GM19328 (cell line): ENCODE data around the gene CD302.
"Not testable (repeated sequence)": the region's sequence is repeated elsewhere in the genome, so short reads cannot be mapped to it uniquely, and the experiment has no call there.

Source experiments
- ATAC-seq: cut with Tn5 transposase; IDR thresholded peaks from one replicate; pipeline ENCODE4 v1.9.1; 2021; ENCODE audit warnings: mild to moderate bottlenecking, moderate library complexity; ENCODE audit not compliant: unreplicated experiment

The CD302 gene, protein sequence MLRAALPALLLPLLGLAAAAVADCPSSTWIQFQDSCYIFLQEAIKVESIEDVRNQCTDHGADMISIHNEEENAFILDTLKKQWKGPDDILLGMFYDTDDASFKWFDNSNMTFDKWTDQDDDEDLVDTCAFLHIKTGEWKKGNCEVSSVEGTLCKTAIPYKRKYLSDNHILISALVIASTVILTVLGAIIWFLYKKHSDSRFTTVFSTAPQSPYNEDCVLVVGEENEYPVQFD

GRCh38 chr2:159797543-159798375, at the start of gene CD302:
CD302 (minus strand) TSS chr2:159798208; CDS start chr2:159798198, 10 bp downstream.
- no peak for ATAC-seq

DNA sequence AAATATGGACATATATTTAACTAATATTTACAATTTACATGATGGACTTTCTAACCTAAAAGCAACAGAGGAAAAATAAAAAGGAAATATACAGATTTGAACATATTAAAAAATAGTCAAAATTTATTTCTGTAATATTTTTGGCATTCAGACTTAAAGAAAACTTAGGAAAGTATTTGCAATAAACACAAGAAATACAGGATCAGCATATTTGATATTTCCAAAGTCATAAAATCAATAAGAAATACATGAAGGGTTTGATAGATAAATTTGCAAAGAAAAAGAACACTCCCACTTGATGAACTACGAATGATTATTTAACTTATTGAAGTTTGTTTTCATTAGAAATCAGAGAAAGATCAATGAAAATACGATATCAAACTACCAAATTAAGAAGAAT, 48.6 kb upstream of the CD302 start:
- ATAC-seq, result no peak

DNA sequence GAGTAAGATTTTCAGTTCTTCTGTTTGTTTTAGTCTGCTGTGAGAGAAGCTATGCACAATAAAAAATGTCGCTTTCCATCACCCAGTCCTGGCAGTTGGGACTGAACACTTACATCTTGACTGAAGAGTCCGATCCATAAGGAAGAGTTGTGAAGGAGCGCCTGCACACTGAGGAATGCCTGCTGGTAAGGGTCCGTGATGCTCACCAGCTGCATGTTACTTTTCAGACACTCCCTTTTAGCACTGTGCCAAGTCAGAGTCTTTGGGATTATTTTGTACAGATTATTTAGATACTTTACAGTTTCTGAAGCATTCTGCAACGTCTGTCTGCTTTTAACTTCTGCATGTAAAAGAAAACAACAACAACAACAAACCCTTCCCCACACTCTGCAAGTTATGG, 42.6 kb upstream of the CD302 start:
- ATAC-seq, result no peak

DNA sequence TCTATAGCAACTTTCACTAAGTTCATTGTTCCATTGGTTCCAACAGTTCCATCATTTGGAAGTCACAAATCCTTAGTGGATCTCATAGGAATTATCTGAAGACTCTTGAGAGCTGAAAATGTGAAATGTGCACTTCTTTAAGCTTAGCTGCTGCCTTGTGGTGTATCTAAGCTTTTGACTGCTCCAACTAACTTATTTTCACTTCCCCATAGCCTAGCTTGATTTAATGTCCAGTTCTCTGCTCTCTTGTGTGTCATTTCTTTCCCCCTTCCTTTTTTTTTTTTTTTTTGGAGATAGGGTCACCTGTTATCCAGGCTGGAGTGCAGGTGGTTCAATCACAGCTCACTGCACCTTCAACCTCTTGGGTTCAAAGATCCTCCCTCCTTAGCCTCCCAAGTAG, 34.9 kb upstream of the CD302 start:
- no peak for ATAC-seq

- no peak for ATAC-seq
Observed at GRCh38 chr2:159832026-159832425, 34.0 kb upstream of the CD302 start.

GRCh38 chr2:159829376-159829775, 31.4 kb upstream of the CD302 start:
- no peak for ATAC-seq

DNA sequence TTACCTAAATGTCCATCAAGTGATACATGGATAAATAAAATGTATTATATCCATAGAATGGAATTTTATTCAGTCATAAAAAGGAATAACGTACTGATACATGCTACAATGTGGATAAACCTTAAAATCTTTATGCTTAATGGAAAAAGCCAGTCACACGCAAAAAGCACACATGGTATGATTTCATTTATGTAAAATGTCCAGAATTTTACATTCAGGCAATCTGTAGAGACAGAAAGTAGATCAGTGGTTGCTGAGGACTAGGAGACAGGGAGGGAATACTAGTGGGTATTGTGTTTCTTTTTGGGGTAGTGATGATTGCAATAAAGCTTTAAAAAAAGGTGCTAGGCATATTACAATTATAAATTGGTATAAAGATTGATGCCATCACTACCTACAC, 30.7 kb upstream of the CD302 start:
- no peak for ATAC-seq

DNA sequence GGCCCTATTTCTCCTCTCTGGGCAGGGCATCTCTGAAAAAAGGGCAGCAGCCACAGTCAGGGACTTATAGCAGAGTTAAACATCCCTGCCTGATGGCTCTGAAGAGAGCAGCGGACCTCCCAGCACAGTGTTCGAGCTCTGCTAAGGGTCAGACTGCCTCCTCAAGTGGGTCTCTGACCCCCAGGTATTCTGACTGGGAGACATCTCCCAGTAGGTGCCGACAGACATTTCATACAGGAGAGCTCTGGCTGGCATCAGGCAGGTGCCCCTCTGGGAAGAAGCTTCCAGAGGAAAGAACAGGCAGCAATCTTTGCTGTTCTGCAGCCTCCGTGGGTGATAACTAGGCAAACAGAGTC, 24.4 kb upstream of the CD302 start:
- ATAC-seq, result not testable (repeated sequence)

GRCh38 chr2:159821775-159822477, 23.9 kb upstream of the CD302 start:
- ATAC-seq, result not testable (repeated sequence)

- no peak for ATAC-seq
Observed at GRCh38 chr2:159818940-159819339, 20.9 kb upstream of the CD302 start.

DNA sequence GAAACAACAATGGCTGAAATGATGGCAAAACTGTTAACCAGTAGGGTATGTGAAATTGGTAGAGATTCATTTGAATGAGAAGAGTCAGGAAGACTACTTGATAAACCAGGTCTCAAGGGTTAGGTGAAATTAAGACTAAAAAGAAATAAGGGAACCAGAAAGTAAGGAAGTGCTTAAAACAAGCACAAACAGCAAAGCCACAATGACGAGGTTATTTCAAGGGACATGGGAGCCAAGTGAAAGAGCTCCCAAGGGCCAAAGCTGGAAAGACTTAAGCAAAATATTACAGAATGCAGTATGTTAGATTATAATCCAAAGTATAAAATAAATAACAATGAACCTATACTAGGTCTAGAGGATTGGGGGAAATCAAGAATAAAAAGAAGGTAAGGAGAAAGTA, 19.3 kb upstream of the CD302 start:
- ATAC-seq, result no peak

GRCh38 chr2:159811232-159811631, 13.2 kb upstream of the CD302 start:
- ATAC-seq, result no peak

- no peak for ATAC-seq
Observed at GRCh38 chr2:159808032-159808425, 10.0 kb upstream of the CD302 start.

GRCh38 chr2:159807183-159808031, 9.4 kb upstream of the CD302 start:
- no peak for ATAC-seq

DNA sequence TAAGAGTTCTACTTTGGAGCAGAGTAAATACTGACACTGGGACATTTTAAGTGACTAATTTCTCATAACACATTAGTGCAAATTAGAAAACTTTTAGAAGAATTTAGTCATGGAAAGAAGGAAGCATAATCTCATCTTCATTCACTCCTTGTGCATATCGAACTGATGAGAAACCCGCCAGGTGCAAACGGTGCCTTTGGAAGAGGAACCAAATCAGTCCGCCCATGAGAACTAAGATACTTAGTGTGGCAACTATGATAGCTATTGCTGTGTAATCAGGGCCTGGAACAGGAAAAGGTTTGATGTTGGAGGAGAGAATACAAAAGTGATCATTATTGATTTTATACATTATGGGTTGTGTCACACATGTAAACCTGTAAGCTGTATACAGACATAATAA, 6.9 kb upstream of the CD302 start:
- ATAC-seq, result no peak

DNA sequence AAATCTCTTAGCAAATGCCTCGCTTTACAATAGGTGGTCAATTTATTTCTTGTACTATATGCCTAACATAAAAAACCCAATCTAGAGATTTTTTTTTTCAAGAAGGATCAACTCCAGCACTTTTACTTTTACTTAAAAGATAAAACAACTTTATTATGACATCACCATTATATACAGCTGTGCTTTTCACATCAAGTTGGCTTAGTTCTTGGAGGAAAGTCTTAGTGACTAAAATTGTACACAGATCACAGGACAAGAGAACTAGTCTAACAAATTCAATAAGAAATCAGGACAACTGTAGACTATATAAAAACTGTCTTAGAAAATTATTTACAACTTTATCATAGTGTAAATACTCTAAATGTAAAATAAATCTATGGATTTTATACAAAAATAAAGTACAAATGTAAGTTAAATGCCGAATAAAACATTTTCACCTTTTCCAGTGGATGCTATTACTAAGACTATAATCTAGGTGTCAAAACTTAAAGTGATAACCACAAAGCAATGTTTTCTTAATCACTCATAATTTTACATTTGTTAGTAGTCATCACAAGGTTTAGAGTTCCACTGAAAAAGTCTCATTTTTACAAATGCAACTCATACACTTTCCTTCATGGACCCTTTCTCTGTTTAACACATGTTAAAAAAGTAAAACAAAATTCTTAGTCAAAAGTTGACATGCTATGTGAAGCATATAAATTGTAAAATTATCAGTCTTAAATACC, 5.4 kb upstream of the CD302 start:
- ATAC-seq, result no peak

GRCh38 chr2:159802673-159803072, 4.7 kb upstream of the CD302 start:
- ATAC-seq, result no peak

DNA sequence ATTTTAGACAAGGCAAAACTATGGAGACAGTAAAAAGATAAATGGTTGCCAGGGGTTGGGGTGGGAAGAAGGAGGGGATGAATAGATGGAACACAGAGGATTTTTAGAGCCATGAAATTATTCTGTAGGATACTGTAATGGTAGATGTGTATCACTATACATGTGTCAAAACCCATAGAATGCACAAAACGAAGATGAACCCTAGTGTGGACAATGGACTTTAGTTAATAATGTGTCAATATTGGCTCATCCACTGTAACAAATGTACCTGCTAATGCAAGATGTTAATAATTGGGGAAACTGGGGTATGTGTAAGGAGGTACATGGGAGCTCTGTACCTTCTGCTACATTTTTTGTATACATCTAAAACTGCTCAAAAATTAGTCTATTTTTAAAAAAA, 1.8 kb upstream of the CD302 start:
- no peak for ATAC-seq

- ATAC-seq, result no peak
Observed at GRCh38 chr2:159798376-159798725, 343 bp upstream of the CD302 start.

DNA sequence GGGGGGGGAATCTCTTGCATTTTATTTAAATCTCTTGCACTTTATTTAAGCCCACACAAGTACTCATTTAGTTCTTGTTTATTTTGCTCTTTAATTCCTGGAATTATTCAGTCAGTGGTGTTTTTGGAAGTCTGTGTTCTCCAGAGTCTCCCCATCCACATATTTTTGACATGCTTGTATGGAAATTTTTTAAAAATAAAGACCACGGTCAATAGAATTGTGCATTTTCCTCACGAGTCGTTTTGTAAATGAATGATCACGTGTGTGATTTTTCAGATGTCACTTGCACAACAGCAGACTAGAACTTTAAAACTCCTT, 824 bp downstream of the CD302 start:
- ATAC-seq, result no peak
